GM12878 (cell line): Measurements from ENCODE around the gene PTPRD. TPM values are rescaled to one million over a fixed set of nuclear protein-coding genes. Genes with fewer than 3 reads are reported as not detected.

Source experiments
- ATAC-seq: fragments of 200-7000 bp; cut with Tn5 transposase; 3 replicates; pipeline ENCODE4 v1.9.1; 2020; ENCODE audit warnings: mild to moderate bottlenecking, moderate library complexity
- BruUV-seq: library from RNA; stranded (reverse); fragments of 400-500 nt; replicated peaks from 2 replicates; lab custom pipeline; 2021; lab: Mats Ljungman, UMichigan
- CTCF ChIA-PET: fragments of 300-600 bp; sonication (Branson Sonifier 250); formaldehyde crosslinking; extraction: SDS; loops from one replicate; lab custom pipeline; 2021; ENCODE audit warnings: inconsistent platforms; lab: Yijun Ruan, JAX
- POLR2A ChIA-PET: fragments of 350-600 bp; formaldehyde crosslinking; extraction: SDS; loops from one replicate; lab custom pipeline; 2021; ENCODE audit warnings: inconsistent platforms; lab: Charles Lee
- RAD21 ChIA-PET: fragments of 300-600 bp; sonication (Branson Sonifier 250); formaldehyde crosslinking; loops from one replicate; lab custom pipeline; 2023; ENCODE audit warnings: antibody characterized with exemption; ENCODE audit not compliant: unreplicated experiment; lab: Charles Lee
- SMC1A ChIA-PET: fragments of 300-600 bp; sonication (Branson Sonifier 250); formaldehyde crosslinking; loops from one replicate; lab custom pipeline; 2023; ENCODE audit not compliant: unreplicated experiment, uncharacterized antibody; lab: Charles Lee
- DNase-seq: peaks from one replicate; pipeline ENCODE4 v3.0.0-alpha.2; 2011; ENCODE audit warnings: low read depth, low spot score
- FAIRE-seq: peaks from 3 replicates; lab custom pipeline; 2011; peaks lifted over from hg19 to GRCh38; lab: Jason Lieb, UNC
- H2AFZ ChIP-seq: 2 replicates; pipeline ENCODE4 v1.6.0; 2011; ENCODE audit warnings: low read depth, low read length, control low read depth; ENCODE audit not compliant: control insufficient read depth
- H3K27ac ChIP-seq: 2 replicates; pipeline ENCODE4 v1.5.1; 2011; ENCODE audit warnings: control low read depth; ENCODE audit not compliant: control insufficient read depth, insufficient read depth
- H3K27me3 ChIP-seq, 2 experiments: replicated peaks in 1 of 2; 2 replicates each; pipeline versions ENCODE4 v1.6.0 to v1.6.1; 2011; ENCODE audit warnings: low read length in 1 of 2; ENCODE audit not compliant: control insufficient read depth in 2 of 2, insufficient read depth in 2 of 2
- H3K36me3 ChIP-seq, 2 experiments: 2 replicates each; pipeline ENCODE4 v1.5.1; 2011; ENCODE audit warnings: low read length in 1 of 2; ENCODE audit not compliant: control insufficient read depth in 2 of 2, insufficient read depth in 2 of 2
- H3K4me1 ChIP-seq: 2 replicates; pipeline ENCODE4 v1.6.1; 2011; ENCODE audit warnings: mild to moderate bottlenecking, low read length, moderate library complexity, mixed read lengths; ENCODE audit not compliant: control insufficient read depth, insufficient read depth
- H3K4me2 ChIP-seq: 2 replicates; pipeline ENCODE4 v1.6.0; 2011; ENCODE audit warnings: control low read depth; ENCODE audit not compliant: control insufficient read depth, insufficient read depth
- H3K4me3 ChIP-seq: fragments of 200-600 bp; sonication (generic); 2 replicates; pipeline ENCODE4 v1.5.1; 2016
- H3K79me2 ChIP-seq: 2 replicates; pipeline ENCODE4 v1.6.0; 2011; ENCODE audit warnings: low read length; ENCODE audit not compliant: control insufficient read depth, insufficient read depth
- H3K9ac ChIP-seq: 2 replicates; pipeline ENCODE4 v1.8.0; 2011; ENCODE audit warnings: low read length, control low read depth, mixed read lengths; ENCODE audit not compliant: control insufficient read depth, insufficient read depth
- H3K9me3 ChIP-seq: replicated peaks from 3 replicates; pipeline ENCODE4 v1.5.1; 2011; ENCODE audit warnings: mild to moderate bottlenecking, low read length; ENCODE audit not compliant: control insufficient read depth, insufficient read depth
- H4K20me1 ChIP-seq: 2 replicates; pipeline ENCODE4 v1.6.0; 2011; ENCODE audit not compliant: control insufficient read depth, insufficient read depth
- BCL11A ChIP-seq: IDR thresholded peaks from 2 replicates; pipeline ENCODE4 v1.6.1; 2011; ENCODE audit warnings: low read depth, low read length
- E2F4 ChIP-seq: IDR thresholded peaks from 2 replicates; pipeline ENCODE4 v1.6.1; 2012; ENCODE audit warnings: low read depth, low read length, improper control_type of control experiment
- EED ChIP-seq: sonication (generic); IDR thresholded peaks from 2 replicates; pipeline ENCODE4 v1.6.1; 2016; ENCODE audit warnings: antibody characterized with exemption, low read depth
- HDAC6 ChIP-seq: fragments of 200-600 bp; sonication (generic); IDR thresholded peaks from one replicate; pipeline ENCODE4 v1.8.0; 2017; ENCODE audit warnings: antibody characterized with exemption; ENCODE audit not compliant: unreplicated experiment
- MTA3 ChIP-seq: IDR thresholded peaks from 2 replicates; pipeline ENCODE4 v1.6.1; 2012; ENCODE audit warnings: low read length, inconsistent platforms, borderline replicate concordance
- NRF1 ChIP-seq: conservative IDR thresholded peaks from 2 replicates; pipeline ENCODE4 v1.6.1; 2011; ENCODE audit warnings: mild to moderate bottlenecking, low read depth, low read length, improper control_type of control experiment
- PRDM15 ChIP-seq: fragments of 450-650 bp; formaldehyde crosslinking; IDR thresholded peaks from 2 replicates; pipeline ENCODE4 v1.4.0; 2020; ENCODE audit warnings: mild to moderate bottlenecking, moderate library complexity
- SP1 ChIP-seq: IDR thresholded peaks from one replicate; pipeline ENCODE4 v1.6.1; 2011; ENCODE audit warnings: low read depth, low read length
- SREBF2 ChIP-seq: IDR thresholded peaks from 2 replicates; pipeline ENCODE4 v1.6.1; 2012; ENCODE audit warnings: mild to moderate bottlenecking, low read length
- WRNIP1 ChIP-seq: IDR thresholded peaks from 2 replicates; pipeline ENCODE4 v1.6.1; 2011; ENCODE audit warnings: low read depth, low read length, improper control_type of control experiment, borderline replicate concordance
- YBX1 ChIP-seq: fragments of 450-650 bp; IDR thresholded peaks from 2 replicates; pipeline ENCODE4 v1.6.1; 2016; ENCODE audit warnings: antibody characterized with exemption
- WGBS: methylation state at CpG from one replicate; pipeline ENCODE4 v1.1.6; 2016; ENCODE audit warnings: low lambda C conversion rate; ENCODE audit not compliant: insufficient replicate concordance, insufficient coverage; ENCODE audit errors: missing lambda C conversion rate; 5-methylcytosine and 5-hydroxymethylcytosine counted together
- in situ Hi-C: fragments of 300-500 bp; cut with MboI; formaldehyde crosslinking; loops from 9 replicates; pipeline ENCODE4 v1.14.3; 2018; ENCODE audit warnings: mixed read lengths
- intact Hi-C: fragments of 100-400 bp; cut with micrococcal nuclease; formaldehyde crosslinking; loops from one replicate; pipeline ENCODE4 v1.14.2; 2022; ENCODE audit not compliant: unreplicated experiment
- polyA plus RNA-seq, 11 experiments: library from polyadenylated mRNA; depleted of rRNA in 4 of 11; unstranded in 6 of 11; stranded (reverse) in 5 of 11; fragments of >200 nt; fragmentation: Nextera tagmentation in 4 of 11; fragmentation: Illumina TruSeq in 1 of 11; extraction: Ambion mirVana in 4 of 11; extraction: Trizol in 1 of 11; gene quantifications; 1 replicate in 1 of 11; 2 replicates in 10 of 11; pipeline versions ENCODE4 v1.2.1 to v1.2.3, GENCODE V29; 2011 to 2016; ENCODE audit warnings: inconsistent platforms in 2 of 11, missing spikeins in 2 of 11, low read depth in 1 of 11
- total RNA-seq, 4 experiments: library from RNA; depleted of rRNA in 3 of 4; stranded (reverse); fragments of >200 nt in 3 of 4; fragmentation: Illumina TruSeq in 1 of 4; extraction: Trizol in 1 of 4; gene quantifications; 2 replicates each; pipeline versions ENCODE4 v1.2.1 to v1.2.3, GENCODE V29; 2013 to 2021

PTPRD gene
- total and polyA plus RNA-seq, 10 of the 15 experiments (the other 5 are each of a cell fraction or from before 2014, with no cell fraction given): under 0.01 to 0.05 (median 0.01) TPM; not detected in 7

- POLR2A ChIA-PET: no interaction called here
- H3K4me2 ChIP-seq: no peak overlapping the region
- no peaks in the 10 kb centered on the region for H3K79me2 ChIP-seq
- H3K4me3 ChIP-seq: no peak overlapping the region
- CTCF ChIA-PET: no interaction called here
- DNase-seq: no peak
- TF ChIP-seq E2F4: no peak
- TF ChIP-seq SREBF2: no peak
- TF ChIP-seq EED: no peak
- no peak for TF ChIP-seq PRDM15
- no peak for TF ChIP-seq YBX1
- TF ChIP-seq BCL11A: no peak
- no peak for TF ChIP-seq NRF1
- TF ChIP-seq HDAC6: no peak
- no peak for TF ChIP-seq WRNIP1
- no peak for TF ChIP-seq MTA3
- no peak for TF ChIP-seq SP1
- no peaks in the 10 kb centered on the region for H3K4me1 ChIP-seq
- RAD21 ChIA-PET: no interaction called here
- no peaks in the 10 kb centered on the region for H3K9me3 ChIP-seq
- in situ Hi-C loops (no loop called here), intact Hi-C loops (no loop called here)
- no peak overlapping the region for H2AFZ ChIP-seq
- H4K20me1 ChIP-seq: no peaks in the 10 kb centered on the region
- SMC1A ChIA-PET: interaction anchor here (0.5 kb wide), 1 partner anchor 1517 kb away, joined by 3 read pairs; no protein-coding TSS in a partner anchor
- H3K36me3 ChIP-seq: no peaks in the 10 kb centered on the region
- no peaks in the 10 kb centered on the region; a peak in 1 of 4 replicates for H3K27me3 ChIP-seq
- no TSS peak for BruUV-seq
- ATAC-seq: no peak
- no peak for FAIRE-seq
- no peak overlapping the region for H3K27ac ChIP-seq
- no peak overlapping the region for H3K9ac ChIP-seq
- WGBS: 24% methylated on average over 2 of the region's 2 CpGs
These were observed 1926.3 kb downstream of the PTPRD start for GRCh38 chr9:8686516-8686915.
